ENCODE measurements around the gene NPC1L1.

GRCh38 chr7:44518761-44519160 lies 22.4 kb downstream of the NPC1L1 start:
- TF ChIP-seq, protein P1, sequence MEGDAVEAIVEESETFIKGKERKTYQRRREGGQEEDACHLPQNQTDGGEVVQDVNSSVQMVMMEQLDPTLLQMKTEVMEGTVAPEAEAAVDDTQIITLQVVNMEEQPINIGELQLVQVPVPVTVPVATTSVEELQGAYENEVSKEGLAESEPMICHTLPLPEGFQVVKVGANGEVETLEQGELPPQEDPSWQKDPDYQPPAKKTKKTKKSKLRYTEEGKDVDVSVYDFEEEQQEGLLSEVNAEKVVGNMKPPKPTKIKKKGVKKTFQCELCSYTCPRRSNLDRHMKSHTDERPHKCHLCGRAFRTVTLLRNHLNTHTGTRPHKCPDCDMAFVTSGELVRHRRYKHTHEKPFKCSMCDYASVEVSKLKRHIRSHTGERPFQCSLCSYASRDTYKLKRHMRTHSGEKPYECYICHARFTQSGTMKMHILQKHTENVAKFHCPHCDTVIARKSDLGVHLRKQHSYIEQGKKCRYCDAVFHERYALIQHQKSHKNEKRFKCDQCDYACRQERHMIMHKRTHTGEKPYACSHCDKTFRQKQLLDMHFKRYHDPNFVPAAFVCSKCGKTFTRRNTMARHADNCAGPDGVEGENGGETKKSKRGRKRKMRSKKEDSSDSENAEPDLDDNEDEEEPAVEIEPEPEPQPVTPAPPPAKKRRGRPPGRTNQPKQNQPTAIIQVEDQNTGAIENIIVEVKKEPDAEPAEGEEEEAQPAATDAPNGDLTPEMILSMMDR (IDR thresholded peaks at IDR 0.05) = no peak
- no peak for TF ChIP-seq EZH2 (IDR thresholded peaks at IDR 0.05; ENCODE audit: borderline replicate concordance, insufficient read depth, low read depth, low read length, poor library complexity, severe bottlenecking)

Data from B cell (primary cell).